ENCODE measurements around the gene CACNB1. TPM values are rescaled to one million over a fixed set of nuclear protein-coding genes. Genes with fewer than 3 reads are reported as not detected.
A peak's percentile ranks its signal among the peaks of the same experiment; 100 is the strongest.

Gene CACNB1
- total RNA-seq, 1 experiment from 2014 or later, result 6.6 TPM

- DNase-seq (ENCODE audit: unreplicated experiment), result peak; percentile 69
- peak overlapping the region; percentile 25 for H3K27ac Mint-ChIP-seq (ENCODE audit: low read depth, unreplicated experiment)
- H3K4me1 Mint-ChIP-seq (ENCODE audit: insufficient read depth, unreplicated experiment), result peaks cover 25% of the 10 kb centered on the region
- ChIA-PET POLR2A (interaction anchor here (1.0 to 1.9 kb wide), 2 partner anchors 10 to 23 kb away, joined by 4 to 8 read pairs; partner anchors contain the start of gene RPL19), CTCF (interaction anchor here (0.6 to 2.5 kb wide), 6 partner anchors 9 to 183 kb away, joined by 3 to 10 read pairs (median 6); no protein-coding TSS in a partner anchor)
- no peak for TF ChIP-seq CTCF (IDR thresholded peaks at IDR 0.05; ENCODE audit: unreplicated experiment)
- H3K9me3 Mint-ChIP-seq (ENCODE audit: unreplicated experiment), result no peaks in the 10 kb centered on the region
- H3K27me3 Mint-ChIP-seq (ENCODE audit: insufficient read depth, unreplicated experiment), result peaks cover 30% of the 10 kb centered on the region
- intact Hi-C loops (cut with micrococcal nuclease), result no loop called here
- no TSS peak for BruUV-seq (replicated peaks)
- peak overlapping the region; percentile 17 for H3K4me3 Mint-ChIP-seq (ENCODE audit: unreplicated experiment)
- no peaks in the 10 kb centered on the region for H3K36me3 Mint-ChIP-seq (ENCODE audit: insufficient read depth, unreplicated experiment)
These were observed 25.7 kb upstream of the CACNB1 start for GRCh38 chr17:39222866-39223834.

DNA sequence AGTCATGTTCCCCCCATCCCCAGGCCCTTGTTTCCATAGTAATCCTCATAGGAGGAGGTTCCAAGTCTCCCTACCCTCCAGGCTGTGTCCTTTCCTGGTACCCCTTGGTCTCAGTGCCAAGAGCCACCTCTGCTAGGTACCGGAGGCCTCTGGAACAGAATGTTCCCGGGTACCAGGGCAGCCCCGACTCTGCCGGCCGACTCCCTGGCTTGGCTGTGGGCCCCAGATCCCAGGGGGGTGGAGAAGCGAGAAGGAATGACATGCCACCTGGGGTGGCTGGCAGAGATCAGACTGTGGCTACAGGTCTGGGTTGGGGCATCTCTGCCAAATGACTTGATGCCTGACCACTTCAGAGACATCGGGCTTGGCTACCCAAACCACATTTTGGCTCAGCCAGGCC is 24.7 kb upstream of the CACNB1 start:
- H3K9me3 Mint-ChIP-seq (ENCODE audit: unreplicated experiment), result no peaks in the 10 kb centered on the region
- H3K4me1 Mint-ChIP-seq (ENCODE audit: insufficient read depth, unreplicated experiment), result peaks cover 25% of the 10 kb centered on the region
- peaks cover 30% of the 10 kb centered on the region for H3K27me3 Mint-ChIP-seq (ENCODE audit: insufficient read depth, unreplicated experiment)
- no peak overlapping the region for H3K4me3 Mint-ChIP-seq (ENCODE audit: unreplicated experiment)
- peaks cover 2% of the 10 kb centered on the region for H3K36me3 Mint-ChIP-seq (ENCODE audit: insufficient read depth, unreplicated experiment)
- ChIA-PET CTCF (interaction anchor here (1.4 to 2.5 kb wide), 3 partner anchors 10 to 23 kb away, joined by 3 to 10 read pairs (median 7); no protein-coding TSS in a partner anchor), POLR2A (interaction anchor here (1.0 to 1.9 kb wide), 2 partner anchors 9 to 22 kb away, joined by 4 to 8 read pairs; partner anchors contain the start of gene RPL19)
- TF ChIP-seq CTCF (IDR thresholded peaks at IDR 0.05; ENCODE audit: unreplicated experiment), result no peak
- peak overlapping the region; percentile 25 for H3K27ac Mint-ChIP-seq (ENCODE audit: low read depth, unreplicated experiment)
- intact Hi-C loops (cut with micrococcal nuclease), result no loop called here
- DNase-seq (ENCODE audit: unreplicated experiment), result peak; percentile 76
- BruUV-seq (replicated peaks), result no TSS peak

GRCh38 chr17:39221572-39221971 is 24.1 kb upstream of the CACNB1 start:
- Mint-ChIP-seq H3K4me1 (ENCODE audit: insufficient read depth, unreplicated experiment) (peaks cover 25% of the 10 kb centered on the region), H3K36me3 (ENCODE audit: insufficient read depth, unreplicated experiment) (peaks cover 6% of the 10 kb centered on the region), H3K4me3 (ENCODE audit: unreplicated experiment) (no peak overlapping the region), H3K9me3 (ENCODE audit: unreplicated experiment) (no peaks in the 10 kb centered on the region), H3K27ac (ENCODE audit: low read depth, unreplicated experiment) (peak overlapping the region; percentile 25), H3K27me3 (ENCODE audit: insufficient read depth, unreplicated experiment) (peaks cover 28% of the 10 kb centered on the region)
- ChIA-PET POLR2A (interaction anchor here (0.9 to 1.0 kb wide), 2 partner anchors 13 to 22 kb away, joined by 3 to 4 read pairs; partner anchors contain the start of gene RPL19), CTCF (interaction anchor here (1.4 to 2.5 kb wide), 2 partner anchors 11 to 15 kb away, joined by 3 to 7 read pairs; no protein-coding TSS in a partner anchor)
- intact Hi-C loops (cut with micrococcal nuclease), result no loop called here
- BruUV-seq (replicated peaks), result no TSS peak
- no peak for DNase-seq (ENCODE audit: unreplicated experiment)
- TF ChIP-seq CTCF (IDR thresholded peaks at IDR 0.05; ENCODE audit: unreplicated experiment), result no peak

- TF ChIP-seq CTCF (IDR thresholded peaks at IDR 0.05; ENCODE audit: unreplicated experiment), result no peak
- Mint-ChIP-seq H3K27me3 (ENCODE audit: insufficient read depth, unreplicated experiment) (peaks cover 11% of the 10 kb centered on the region), H3K36me3 (ENCODE audit: insufficient read depth, unreplicated experiment) (peaks cover 6% of the 10 kb centered on the region), H3K27ac (ENCODE audit: low read depth, unreplicated experiment) (no peak overlapping the region), H3K9me3 (ENCODE audit: unreplicated experiment) (no peaks in the 10 kb centered on the region), H3K4me1 (ENCODE audit: insufficient read depth, unreplicated experiment) (peaks cover 26% of the 10 kb centered on the region), H3K4me3 (ENCODE audit: unreplicated experiment) (no peak overlapping the region)
- POLR2A ChIA-PET, result interaction anchor here (0.6 to 0.9 kb wide), 2 partner anchors 11 to 17 kb away, joined by 3 to 4 read pairs; no protein-coding TSS in a partner anchor
- intact Hi-C loops (cut with micrococcal nuclease), result no loop called here
- CTCF ChIA-PET, result interaction anchor here (1.2 kb wide), 1 partner anchor 13 kb away, joined by 3 read pairs; no protein-coding TSS in a partner anchor
- no peak for DNase-seq (ENCODE audit: unreplicated experiment)
- no TSS peak for BruUV-seq (replicated peaks)
These were observed 22.2 kb upstream of the CACNB1 start for GRCh38 chr17:39219647-39220154.

Data from MCF 10A (cell line).